Endothelial cell of umbilical vein (primary cell): Measurements from ENCODE around the gene DNAJC2. TPM values are rescaled to one million over a fixed set of nuclear protein-coding genes. Genes with fewer than 3 reads are reported as not detected.

ENCODE experiments used
- BruUV-seq: library from RNA; stranded (reverse); fragments of 400-500 nt; replicated peaks from 2 replicates; lab custom pipeline; 2021; lab: Mats Ljungman, UMichigan
- CTCF ChIA-PET: fragments of 300-600, 350-600 bp; sonication (Branson Sonifier 250); formaldehyde crosslinking; loops from one replicate; lab custom pipeline; 2021; ENCODE audit warnings: antibody characterized with exemption, inconsistent platforms; lab: Charles Lee
- POLR2A ChIA-PET: fragments of 300-600, 350-600 bp; sonication (Branson Sonifier 250); formaldehyde crosslinking; loops from one replicate; lab custom pipeline; 2021; ENCODE audit warnings: antibody characterized with exemption, inconsistent platforms; lab: Charles Lee
- DNase-seq: peaks from one replicate; pipeline ENCODE4 v3.0.0-alpha.2; 2011; ENCODE audit warnings: low read depth, low spot score
- FAIRE-seq: peaks from 2 replicates; lab custom pipeline; 2011; peaks lifted over from hg19 to GRCh38; lab: Jason Lieb, UNC
- H2AFZ ChIP-seq: 2 replicates; pipeline ENCODE4 v1.6.0; 2012; ENCODE audit warnings: low read depth, low read length, control low read depth, inconsistent platforms
- H3K27ac ChIP-seq: 2 replicates; pipeline ENCODE4 v1.5.1; 2011; ENCODE audit warnings: low read depth, mild to moderate bottlenecking, control low read depth, low read length, moderate library complexity; ENCODE audit not compliant: insufficient read depth
- H3K27me3 ChIP-seq, 2 experiments: 2 replicates each; pipeline versions ENCODE4 v1.6.0 to v1.6.1; 2011; ENCODE audit warnings: low read length in 2 of 2, mixed read lengths in 1 of 2; ENCODE audit not compliant: control insufficient read depth in 2 of 2, insufficient read depth in 2 of 2
- H3K36me3 ChIP-seq, 2 experiments: 2 replicates in 1 of 2; 3 replicates in 1 of 2; pipeline ENCODE4 v1.5.1; 2011; ENCODE audit warnings: low read length in 2 of 2, mild to moderate bottlenecking in 1 of 2, moderate library complexity in 1 of 2; ENCODE audit not compliant: control insufficient read depth in 2 of 2, insufficient read depth in 2 of 2; ENCODE audit errors: extremely low read depth in 1 of 2
- H3K4me1 ChIP-seq: 3 replicates; pipeline ENCODE4 v1.5.1; 2011; ENCODE audit warnings: mild to moderate bottlenecking, low read length; ENCODE audit not compliant: control insufficient read depth, insufficient read depth; ENCODE audit errors: extremely low read depth
- H3K4me2 ChIP-seq: 2 replicates; pipeline ENCODE4 v1.6.1; 2011; ENCODE audit warnings: low read length, control low read depth, mixed read lengths; ENCODE audit not compliant: insufficient read depth
- H3K4me3 ChIP-seq, 3 experiments: fragments of 200-600 bp in 1 of 3; sonication (generic), shearing (Covaris generic) in 1 of 3; replicated peaks in 1 of 3; 2 replicates each; pipeline ENCODE4 v1.5.1; 2011 to 2016; ENCODE audit warnings: control low read depth in 3 of 3, low read length in 3 of 3, mild to moderate bottlenecking in 2 of 3, inconsistent platforms in 1 of 3, low read depth in 1 of 3, moderate library complexity in 1 of 3; ENCODE audit not compliant: insufficient read depth in 1 of 3
- H3K79me2 ChIP-seq: 2 replicates; pipeline ENCODE4 v1.6.0; 2012; ENCODE audit warnings: low read length, inconsistent platforms; ENCODE audit not compliant: control insufficient read depth, insufficient read depth
- H3K9ac ChIP-seq: replicated peaks from 2 replicates; pipeline ENCODE3; 2011; ENCODE audit warnings: low read length, control low read depth; ENCODE audit not compliant: insufficient read depth; ENCODE audit errors: extremely low read depth
- H3K9me1 ChIP-seq: replicated peaks from 3 replicates; pipeline ENCODE4 v1.6.0; 2011; ENCODE audit warnings: mild to moderate bottlenecking, low read length; ENCODE audit not compliant: control insufficient read depth, insufficient read depth; ENCODE audit errors: extremely low read depth
- H3K9me3 ChIP-seq: replicated peaks from 2 replicates; pipeline ENCODE4 v1.5.1; 2012; ENCODE audit warnings: low read length, inconsistent platforms; ENCODE audit not compliant: control insufficient read depth, insufficient read depth
- H4K20me1 ChIP-seq: replicated peaks from 2 replicates; pipeline ENCODE3; 2011; ENCODE audit warnings: mild to moderate bottlenecking, low read length; ENCODE audit not compliant: control insufficient read depth, insufficient read depth; ENCODE audit errors: extremely low read depth
- CTCF ChIP-seq, 2 donors: IDR thresholded peaks; 1 replicate in 1 of 2; 2 replicates in 1 of 2; pipeline ENCODE4 v1.5.1; 2011; ENCODE audit warnings: low read length in 2 of 2, mild to moderate bottlenecking in 2 of 2, moderate library complexity in 2 of 2, control low read depth in 1 of 2, inconsistent platforms in 1 of 2, low read depth in 1 of 2; ENCODE audit not compliant: insufficient read depth in 1 of 2; ENCODE audit errors: extremely low read depth in 1 of 2
- EZH2 ChIP-seq: IDR thresholded peaks from 2 replicates; pipeline ENCODE4 v1.6.1; 2012; ENCODE audit warnings: borderline replicate concordance, low read depth, mild to moderate bottlenecking, moderate library complexity, low read length, inconsistent platforms; ENCODE audit not compliant: severe bottlenecking
- FOS ChIP-seq: IDR thresholded peaks from 2 replicates; pipeline ENCODE4 v1.6.1; 2011; ENCODE audit warnings: mild to moderate bottlenecking, low read length, moderate library complexity, borderline replicate concordance; ENCODE audit not compliant: insufficient read depth
- GATA2 ChIP-seq: IDR thresholded peaks from 2 replicates; pipeline ENCODE4 v1.7.0; 2011; ENCODE audit warnings: low read depth, mild to moderate bottlenecking, moderate library complexity, mixed read lengths, low read length; ENCODE audit not compliant: insufficient read length, insufficient read depth
- JUN ChIP-seq: IDR thresholded peaks from 2 replicates; pipeline ENCODE4 v1.6.1; 2011; ENCODE audit warnings: borderline replicate concordance, low read depth; ENCODE audit not compliant: insufficient read length, insufficient read depth
- MAX ChIP-seq: IDR thresholded peaks from 2 replicates; pipeline ENCODE4 v1.6.1; 2011; ENCODE audit not compliant: insufficient read depth, insufficient read length
- MYC ChIP-seq: IDR thresholded peaks from one replicate; pipeline ENCODE4 v1.6.1; 2011; ENCODE audit warnings: mild to moderate bottlenecking, low read depth, low read length
- POLR2A ChIP-seq: IDR thresholded peaks from 2 replicates; pipeline ENCODE4 v1.6.1; 2012; ENCODE audit warnings: low read depth, mild to moderate bottlenecking, control low read depth, low read length
- POLR2AphosphoS5 ChIP-seq: IDR thresholded peaks from 2 replicates; pipeline ENCODE4 v1.6.1; 2012; ENCODE audit warnings: low read depth, mild to moderate bottlenecking, control low read depth, low read length, moderate library complexity; ENCODE audit not compliant: insufficient read depth
- dilution Hi-C: fragments of 300-500 bp; cut with MboI; formaldehyde crosslinking; loops from one replicate; pipeline ENCODE4 v1.15.0; 2019; ENCODE audit warnings: low sequenced_read_pairs; ENCODE audit not compliant: extremely low pct_ligation_motif_present
- intact Hi-C: fragments of 100-400 bp; cut with micrococcal nuclease; formaldehyde crosslinking; loops from one replicate; pipeline ENCODE4 v1.10.0; 2022
- polyA plus RNA-seq, 4 experiments: library from polyadenylated mRNA; depleted of rRNA in 3 of 4; stranded (reverse) in 3 of 4; unstranded in 1 of 4; fragments of >200 nt; gene quantifications; 2 replicates each; pipeline versions ENCODE4 v1.2.1 to v1.2.3, GENCODE V29; 2011 to 2012; ENCODE audit warnings: missing spikeins in 1 of 4
- total RNA-seq: library from RNA; stranded (reverse); gene quantifications from 2 replicates; pipeline ENCODE4 v1.2.3, GENCODE V29; 2021

Gene DNAJC2
- total and polyA plus RNA-seq, 2 donors (not counting 3 experiments of a cell fraction or from before 2014, with no cell fraction given) = 8.4 to 36.3 TPM

- Histone ChIP-seq H3K4me3 (no peak overlapping the region), H3K79me2 (no peaks in the 10 kb centered on the region), H3K9me1 (no peaks in the 10 kb centered on the region), H3K36me3 (no peaks in the 10 kb centered on the region), H3K27me3 (no peaks in the 10 kb centered on the region), H4K20me1 (no peaks in the 10 kb centered on the region), H3K4me2 (no peak overlapping the region), H3K9me3 (no peaks in the 10 kb centered on the region), H3K27ac (no peak overlapping the region), H3K4me1 (no peaks in the 10 kb centered on the region), H3K9ac (no peak overlapping the region), H2AFZ (no peak overlapping the region)
- DNase-seq (no peak), FAIRE-seq (no peak)
- intact Hi-C loops (no loop called here), dilution Hi-C loops (no loop called here)
- POLR2A ChIA-PET = no interaction called here
- no TSS peak for BruUV-seq
- CTCF ChIA-PET = no interaction called here
- TF ChIP-seq POLR2A (no peak), JUN (no peak), CTCF (IDR thresholded peaks at IDR 0.05; ENCODE audit: extremely low read depth in 1 of 2, insufficient read depth in 1 of 2, low read depth in 1 of 2, low read length in 2 of 2) (no peak), GATA2 (no peak), MYC (no peak), MAX (no peak), FOS (no peak), EZH2 (no peak), POLR2AphosphoS5 (no peak)
Measured at GRCh38 chr7:103388469-103389140, 44.0 kb upstream of the DNAJC2 start.
